Loucy (cell line): ENCODE measurements around the gene BAG3.

Experiments used
- CTCF ChIP-seq: fragments of 200-600 bp; sonication (generic); conservative IDR thresholded peaks from 2 replicates; pipeline ENCODE4 v1.5.1; 2014; ENCODE audit warnings: mild to moderate bottlenecking, antibody characterized with exemption, low read length
- EZH2phosphoT487 ChIP-seq: fragments of 200-600 bp; IDR thresholded peaks from 2 replicates; pipeline ENCODE4 v1.6.1; 2018; ENCODE audit warnings: antibody characterized with exemption, mild to moderate bottlenecking, moderate library complexity, borderline replicate concordance

GRCh38 chr10:119703903-119704508 is 52.8 kb downstream of the BAG3 start:
- TF ChIP-seq CTCF (no peak), EZH2phosphoT487 (no peak)
